HUES6 (cell line): ENCODE data around the gene CFAP300.

Source experiments
- H3K27ac ChIP-seq: 2 replicates; pipeline ENCODE4 v1.7.0; 2013; ENCODE audit warnings: low read depth, mild to moderate bottlenecking, low read length, inconsistent platforms
- H3K27me3 ChIP-seq: 2 replicates; pipeline ENCODE4 v1.6.1; 2013; ENCODE audit warnings: low read length; ENCODE audit not compliant: control insufficient read depth, insufficient read depth
- H3K36me3 ChIP-seq: 2 replicates; pipeline ENCODE4 v1.6.1; 2013; ENCODE audit warnings: low read length; ENCODE audit not compliant: control insufficient read depth, insufficient read depth
- H3K4me1 ChIP-seq: 2 replicates; pipeline ENCODE4 v1.6.1; 2013; ENCODE audit warnings: low read length; ENCODE audit not compliant: control insufficient read depth, insufficient read depth
- H3K4me3 ChIP-seq: 2 replicates; pipeline ENCODE4 v1.5.1; 2013; ENCODE audit warnings: low read depth, low read length
- H3K9ac ChIP-seq: one replicate; pipeline ENCODE4 v1.6.1; 2013; ENCODE audit warnings: mild to moderate bottlenecking, low read length
- H3K9me3 ChIP-seq: 2 replicates; pipeline ENCODE4 v1.6.1; 2013; ENCODE audit warnings: low read depth, low read length; ENCODE audit not compliant: control insufficient read depth, insufficient read depth

Gene CFAP300

GRCh38 chr11:102112509-102112821, 65.2 kb downstream of the CFAP300 start:
- H3K4me3 ChIP-seq, result peak overlapping the region; percentile 82
- H3K9ac ChIP-seq, result peak overlapping the region; percentile 94
- no peaks in the 10 kb centered on the region for H3K9me3 ChIP-seq
- H3K27me3 ChIP-seq, result peaks cover 4% of the 10 kb centered on the region; the same call in 1 of the 2 replicates
- H3K27ac ChIP-seq, result peak overlapping the region; percentile 100; the same call in 1 of the 2 replicates
- H3K4me1 ChIP-seq, result peaks cover 43% of the 10 kb centered on the region
- H3K36me3 ChIP-seq, result no peaks in the 10 kb centered on the region

DNA sequence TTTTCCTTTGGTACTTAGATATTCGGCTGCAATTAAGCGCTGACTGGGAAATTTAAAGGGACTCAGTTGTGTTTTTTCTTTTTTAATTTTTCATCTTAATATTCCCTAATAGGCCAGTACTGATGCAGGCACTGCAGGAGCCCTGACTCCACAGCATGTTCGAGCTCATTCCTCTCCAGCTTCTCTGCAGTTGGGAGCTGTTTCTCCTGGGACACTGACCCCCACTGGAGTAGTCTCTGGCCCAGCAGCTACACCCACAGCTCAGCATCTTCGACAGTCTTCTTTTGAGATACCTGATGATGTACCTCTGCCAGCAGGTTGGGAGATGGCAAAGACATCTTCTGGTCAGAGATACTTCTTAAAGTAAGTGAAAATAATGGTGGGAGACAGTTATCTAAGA, 66.8 kb downstream of the CFAP300 start:
- peaks cover 55% of the 10 kb centered on the region for H3K4me1 ChIP-seq

GRCh38 chr11:102115557-102115956, 68.3 kb downstream of the CFAP300 start:
- Histone ChIP-seq H3K4me1 (peaks cover 65% of the 10 kb centered on the region), H3K36me3 (no peaks in the 10 kb centered on the region), H3K9ac (no peak overlapping the region), H3K27me3 (no peaks in the 10 kb centered on the region), H3K4me3 (peak overlapping the region; percentile 41; the same call in 1 of the 2 replicates), H3K27ac (peak overlapping the region; percentile 64; the same call in 1 of the 2 replicates), H3K9me3 (no peaks in the 10 kb centered on the region)

More for the DNA sequence above, 66.8 kb downstream of the CFAP300 start:
- H3K27ac ChIP-seq, result no peak overlapping the region
- no peaks in the 10 kb centered on the region for H3K36me3 ChIP-seq
- H3K9ac ChIP-seq, result no peak overlapping the region
- no peak overlapping the region for H3K4me3 ChIP-seq
- H3K9me3 ChIP-seq, result no peaks in the 10 kb centered on the region
- no peaks in the 10 kb centered on the region for H3K27me3 ChIP-seq

DNA sequence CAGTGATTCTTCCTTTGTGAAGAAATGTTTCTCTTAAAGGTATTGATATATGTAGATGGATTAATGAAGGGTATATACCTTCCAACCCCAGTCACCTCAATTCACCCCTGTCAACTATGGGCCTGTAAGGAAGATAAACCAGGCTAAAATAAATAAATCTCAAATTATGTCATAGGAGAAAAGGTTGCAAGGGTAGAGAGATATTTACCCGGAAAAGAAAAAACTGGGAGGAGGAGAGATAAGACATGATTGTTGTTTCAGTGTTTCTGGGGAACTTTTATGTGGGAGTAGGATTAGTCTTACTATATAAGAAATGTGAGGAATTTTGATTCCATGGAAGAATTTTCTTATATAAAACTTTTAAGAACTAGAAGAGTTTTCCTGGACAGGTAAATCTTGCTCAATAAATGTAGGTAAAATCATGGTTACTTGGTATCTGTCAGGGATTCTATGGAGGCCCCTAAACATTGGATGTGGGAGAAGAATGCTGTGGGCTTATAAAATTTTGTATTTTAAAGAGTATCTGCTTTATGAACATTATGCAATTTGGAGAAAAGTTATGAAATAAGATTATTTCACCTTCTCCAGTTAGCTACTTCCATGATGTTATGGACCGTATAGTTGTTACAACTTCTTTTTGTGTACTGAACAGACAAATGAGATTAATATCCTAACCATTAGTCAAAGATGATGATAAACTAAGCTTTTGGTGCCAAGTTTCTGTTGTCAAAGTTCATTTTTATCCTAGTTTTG, 69.4 kb downstream of the CFAP300 start:
- peak overlapping the region; percentile 64; the same call in 1 of the 2 replicates for H3K27ac ChIP-seq
- H3K4me1 ChIP-seq, result peaks cover 68% of the 10 kb centered on the region
- peak overlapping the region; percentile 41; the same call in 1 of the 2 replicates for H3K4me3 ChIP-seq
- no peaks in the 10 kb centered on the region for H3K27me3 ChIP-seq
- peaks cover 3% of the 10 kb centered on the region; the same call in 1 of the 2 replicates for H3K36me3 ChIP-seq
- H3K9ac ChIP-seq, result no peak overlapping the region
- no peaks in the 10 kb centered on the region for H3K9me3 ChIP-seq

DNA sequence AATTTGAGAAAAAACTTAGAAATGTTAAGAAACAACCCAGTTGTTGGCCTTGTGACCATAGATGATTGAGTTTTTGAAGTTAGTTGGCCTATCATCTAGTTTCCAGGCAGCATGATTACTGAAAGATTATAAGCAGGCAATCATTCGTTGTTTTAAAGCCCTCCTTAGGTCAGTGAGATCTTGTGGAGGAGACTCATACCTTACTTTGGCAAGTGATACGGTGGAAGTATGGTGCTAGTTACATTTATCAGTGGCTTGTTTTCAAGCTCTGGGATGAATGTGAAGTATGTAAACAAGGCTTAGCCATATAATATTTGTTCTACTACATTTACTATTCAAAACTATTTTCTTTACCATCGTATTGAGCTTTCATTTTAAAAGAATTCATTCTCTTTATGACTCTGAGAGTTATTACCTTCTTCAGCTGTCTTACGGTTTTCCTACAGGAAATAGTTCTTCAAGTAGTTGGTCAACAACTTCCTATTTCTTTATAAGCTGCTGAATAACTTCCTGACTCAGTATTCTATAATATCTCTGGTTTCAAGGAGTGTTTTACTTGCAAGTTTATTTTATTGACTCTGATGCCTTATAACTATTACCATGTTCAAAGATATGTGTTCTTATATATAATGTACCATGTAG, 70.4 kb downstream of the CFAP300 start:
- H3K36me3 ChIP-seq, result peaks cover 9% of the 10 kb centered on the region; the same call in 1 of the 2 replicates
- no peaks in the 10 kb centered on the region for H3K9me3 ChIP-seq
- H3K4me1 ChIP-seq, result peaks cover 68% of the 10 kb centered on the region
- no peak overlapping the region for H3K27ac ChIP-seq
- no peak overlapping the region for H3K9ac ChIP-seq
- no peaks in the 10 kb centered on the region for H3K27me3 ChIP-seq
- no peak overlapping the region for H3K4me3 ChIP-seq

GRCh38 chr11:102118937-102119336, 71.7 kb downstream of the CFAP300 start:
- Histone ChIP-seq H3K9ac (no peak overlapping the region), H3K4me1 (peaks cover 67% of the 10 kb centered on the region), H3K27ac (peak overlapping the region; percentile 5; the same call in 1 of the 2 replicates), H3K4me3 (no peak overlapping the region), H3K27me3 (no peaks in the 10 kb centered on the region), H3K9me3 (peaks cover 6% of the 10 kb centered on the region; the same call in 1 of the 2 replicates), H3K36me3 (peaks cover 9% of the 10 kb centered on the region; the same call in 1 of the 2 replicates)

GRCh38 chr11:102119997-102120396, 72.8 kb downstream of the CFAP300 start:
- H3K9ac ChIP-seq, result peak overlapping the region; percentile 35
- H3K4me1 ChIP-seq, result peaks cover 56% of the 10 kb centered on the region
- peak overlapping the region; percentile 23; the same call in 1 of the 2 replicates for H3K4me3 ChIP-seq
- peaks cover 17% of the 10 kb centered on the region for H3K36me3 ChIP-seq
- H3K27me3 ChIP-seq, result no peaks in the 10 kb centered on the region
- H3K27ac ChIP-seq, result peak overlapping the region; percentile 5; the same call in 1 of the 2 replicates
- peaks cover 15% of the 10 kb centered on the region; the same call in 1 of the 2 replicates for H3K9me3 ChIP-seq

- H3K9me3 ChIP-seq, result peaks cover 17% of the 10 kb centered on the region; the same call in 1 of the 2 replicates
- H3K4me3 ChIP-seq, result no peak overlapping the region; the same call in 1 of the 2 replicates
- 0 out of 2 replicates have a peak overlapping the region, but pooled peaks have one; percentile 5 for H3K27ac ChIP-seq
- H3K9ac ChIP-seq, result no peak overlapping the region
- no peaks in the 10 kb centered on the region for H3K27me3 ChIP-seq
- peaks cover 51% of the 10 kb centered on the region for H3K4me1 ChIP-seq
- peaks cover 19% of the 10 kb centered on the region for H3K36me3 ChIP-seq
Measured at GRCh38 chr11:102120437-102120973, 73.3 kb downstream of the CFAP300 start.

DNA sequence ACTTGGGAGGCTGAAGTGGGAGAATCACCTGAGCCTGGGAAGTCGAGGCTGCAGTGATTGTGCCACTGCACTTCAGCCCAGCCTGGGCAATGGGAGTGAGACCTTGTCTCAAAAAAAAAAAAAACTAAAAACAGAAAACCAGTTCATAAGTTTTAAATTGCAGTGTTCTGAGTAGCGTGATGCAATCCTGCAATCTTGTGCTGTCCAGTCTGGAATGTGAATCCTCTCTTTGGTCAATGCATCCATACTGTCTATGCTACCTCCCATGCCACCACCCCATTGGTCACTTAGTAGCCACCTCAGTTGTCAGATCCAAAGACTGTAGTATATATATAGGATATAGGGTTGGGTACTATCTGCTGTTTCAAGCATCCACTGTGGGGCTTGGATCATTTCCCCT, 74.1 kb downstream of the CFAP300 start:
- Histone ChIP-seq H3K36me3 (peaks cover 27% of the 10 kb centered on the region), H3K9ac (no peak overlapping the region), H3K27me3 (no peaks in the 10 kb centered on the region), H3K4me3 (no peak overlapping the region), H3K9me3 (peaks cover 24% of the 10 kb centered on the region), H3K4me1 (peaks cover 43% of the 10 kb centered on the region), H3K27ac (no peak overlapping the region)
